Endodermal cell (in vitro differentiated cells): ENCODE data around the gene GBGT1. TPM values are rescaled to one million over a fixed set of nuclear protein-coding genes. Genes with fewer than 3 reads are reported as not detected.

Source experiments
- DNase-seq: peaks from one replicate; pipeline ENCODE4 v3.0.0-alpha.2; 2017
- H3K27ac ChIP-seq: 2 replicates; pipeline ENCODE4 v1.5.1; 2013; ENCODE audit warnings: mild to moderate bottlenecking, low read depth, low read length, moderate library complexity
- H3K27me3 ChIP-seq: 2 replicates; pipeline ENCODE4 v1.6.1; 2013; ENCODE audit warnings: mild to moderate bottlenecking, low read length, moderate library complexity; ENCODE audit not compliant: insufficient read depth, control insufficient read depth, poor library complexity, severe bottlenecking
- H3K36me3 ChIP-seq: 2 replicates; pipeline ENCODE4 v1.7.0; 2013; ENCODE audit warnings: mild to moderate bottlenecking, low read length, moderate library complexity; ENCODE audit not compliant: control insufficient read depth, insufficient read depth
- H3K4me1 ChIP-seq: one replicate; pipeline ENCODE4 v1.7.0; 2013; ENCODE audit warnings: low read length; ENCODE audit not compliant: control insufficient read depth, insufficient read depth
- H3K4me3 ChIP-seq: 2 replicates; pipeline ENCODE4 v1.5.1; 2013; ENCODE audit warnings: mild to moderate bottlenecking, low read length, moderate library complexity
- H3K9ac ChIP-seq: 2 replicates; pipeline ENCODE4 v1.6.1; 2013; ENCODE audit warnings: mild to moderate bottlenecking, low read length, moderate library complexity; ENCODE audit not compliant: poor library complexity, severe bottlenecking; ENCODE audit errors: extremely low read depth
- H3K9me3 ChIP-seq: 2 replicates; pipeline ENCODE4 v1.6.1; 2013; ENCODE audit warnings: mild to moderate bottlenecking, low read length, moderate library complexity; ENCODE audit not compliant: control insufficient read depth
- H3K27ac Mint-ChIP-seq: 2 replicates; pipeline ENCODE4 v1.8.0; 2020; ENCODE audit warnings: mixed read lengths
- H3K27me3 Mint-ChIP-seq: 2 replicates; pipeline ENCODE4 v1.8.0; 2021; ENCODE audit warnings: mild to moderate bottlenecking, mixed read lengths; ENCODE audit not compliant: insufficient read depth
- H3K36me3 Mint-ChIP-seq: 2 replicates; pipeline ENCODE4 v1.8.0; 2020; ENCODE audit warnings: low read depth, mixed read lengths
- H3K4me1 Mint-ChIP-seq: 2 replicates; pipeline ENCODE4 v1.8.0; 2020; ENCODE audit warnings: mixed read lengths
- H3K4me3 Mint-ChIP-seq: 2 replicates; pipeline ENCODE4 v1.8.0; 2020; ENCODE audit warnings: mild to moderate bottlenecking, moderate library complexity, mixed read lengths
- H3K9me3 Mint-ChIP-seq: 2 replicates; pipeline ENCODE4 v1.8.0; 2020; ENCODE audit warnings: mild to moderate bottlenecking, mixed read lengths
- CTCF ChIP-seq: fragments of 200-600 bp; sonication (generic); conservative IDR thresholded peaks from 2 replicates; pipeline ENCODE4 v1.5.0; 2021; ENCODE audit warnings: antibody characterized with exemption, mild to moderate bottlenecking
- WGBS, 2 experiments: methylation state at CpG; one replicate each; pipeline versions ENCODE4 v1.1.5 to v1.1.7; 2013; ENCODE audit warnings: missing lambda C conversion rate in 2 of 2, mixed read lengths in 1 of 2; ENCODE audit not compliant: insufficient coverage in 1 of 2, insufficient read length in 1 of 2; 5-methylcytosine and 5-hydroxymethylcytosine counted together
- total RNA-seq, 2 donors: library from RNA; stranded (reverse); fragmentation: NEBNext Ultra II Directional in 1 of 2; extraction: Animal tissue kit (Norgen Biotek cat#: 25700) in 1 of 2; gene quantifications; 2 replicates in 1 of 2; 3 replicates in 1 of 2; pipeline ENCODE4 v1.2.1, GENCODE V29; 2021

Gene GBGT1
- total RNA-seq, 2 donors from 2014 or later: 28.2 to 29.1 TPM

DNA sequence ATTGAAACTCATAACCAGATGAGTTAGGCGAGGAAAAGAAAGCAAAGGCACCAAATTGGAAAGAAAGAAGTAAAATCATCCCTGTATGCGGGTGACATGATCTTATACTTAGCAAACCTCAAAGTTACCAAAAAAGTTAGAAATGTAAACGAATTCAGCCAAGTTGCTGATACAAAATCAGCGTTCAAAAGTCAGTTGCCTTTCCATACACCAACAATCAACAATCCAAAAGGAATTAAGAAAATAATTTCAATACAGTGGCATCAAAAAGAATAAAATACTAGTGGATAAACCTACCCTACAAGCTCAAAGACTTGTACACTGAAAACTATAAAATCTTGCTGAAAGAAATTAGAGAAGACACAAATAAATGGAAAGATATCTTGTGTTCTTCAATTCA, 30.9 kb upstream of the GBGT1 start:
- Histone ChIP-seq H3K27ac (no peak overlapping the region), H3K4me1 (no peaks in the 10 kb centered on the region), H3K36me3 (no peaks in the 10 kb centered on the region), H3K27me3 (peaks cover 6% of the 10 kb centered on the region), H3K9ac (no peak overlapping the region), H3K4me3 (no peak overlapping the region), H3K9me3 (peaks cover 7% of the 10 kb centered on the region)
- TF ChIP-seq CTCF: no peak
- no peak for DNase-seq
- Mint-ChIP-seq H3K36me3 (no peaks in the 10 kb centered on the region), H3K27me3 (peaks cover 15% of the 10 kb centered on the region), H3K4me3 (no peak overlapping the region), H3K4me1 (no peaks in the 10 kb centered on the region), H3K27ac (no peak overlapping the region), H3K9me3 (peaks cover 6% of the 10 kb centered on the region)
- WGBS, 2 experiments: 69 to 78% methylated on average over 3 to 4 of the region's 4 CpGs

GRCh38 chr9:133191989-133192388, 28.3 kb upstream of the GBGT1 start:
- no peaks in the 10 kb centered on the region for H3K36me3 Mint-ChIP-seq
- H3K9ac ChIP-seq: no peak overlapping the region
- H3K9me3 ChIP-seq: peaks cover 7% of the 10 kb centered on the region
- TF ChIP-seq CTCF: no peak
- WGBS, 2 experiments: 61 to 64% methylated on average over 2 to 7 of the region's 7 CpGs
- no peak overlapping the region for H3K4me3 Mint-ChIP-seq
- no peak overlapping the region for H3K4me3 ChIP-seq
- no peaks in the 10 kb centered on the region for H3K4me1 Mint-ChIP-seq
- peaks cover 17% of the 10 kb centered on the region for H3K27me3 ChIP-seq
- no peaks in the 10 kb centered on the region for H3K4me1 ChIP-seq
- peaks cover 6% of the 10 kb centered on the region for H3K9me3 Mint-ChIP-seq
- no peak for DNase-seq
- no peak overlapping the region for H3K27ac ChIP-seq
- no peak overlapping the region for H3K27ac Mint-ChIP-seq
- H3K36me3 ChIP-seq: no peaks in the 10 kb centered on the region
- H3K27me3 Mint-ChIP-seq: peaks cover 24% of the 10 kb centered on the region

GRCh38 chr9:133189826-133190225, 26.1 kb upstream of the GBGT1 start:
- peaks cover 2% of the 10 kb centered on the region for H3K4me1 Mint-ChIP-seq
- Histone ChIP-seq H3K9ac (no peak overlapping the region), H3K9me3 (peaks cover 2% of the 10 kb centered on the region), H3K36me3 (no peaks in the 10 kb centered on the region), H3K4me1 (no peaks in the 10 kb centered on the region), H3K4me3 (no peak overlapping the region), H3K27me3 (peaks cover 16% of the 10 kb centered on the region), H3K27ac (no peak overlapping the region)
- no peaks in the 10 kb centered on the region for H3K36me3 Mint-ChIP-seq
- 89% methylated on average over 6 to 8 of the region's 8 CpGs for WGBS, 2 experiments
- peaks cover 2% of the 10 kb centered on the region for H3K9me3 Mint-ChIP-seq
- no peak for DNase-seq
- peaks cover 31% of the 10 kb centered on the region for H3K27me3 Mint-ChIP-seq
- H3K4me3 Mint-ChIP-seq: no peak overlapping the region
- H3K27ac Mint-ChIP-seq: no peak overlapping the region
- TF ChIP-seq CTCF: no peak
